Panc1 (cell line): ENCODE data around the gene ALOX12B. TPM values are rescaled to one million over a fixed set of nuclear protein-coding genes. Genes with fewer than 3 reads are reported as not detected.
A peak's percentile ranks its signal among the peaks of the same experiment; 100 is the strongest.

Experiments used
- ATAC-seq: fragments of 200-7000 bp; cut with Tn5 transposase; 2 replicates; pipeline ENCODE4 v1.9.1; 2020; ENCODE audit warnings: mild to moderate bottlenecking, moderate library complexity
- BruUV-seq: library from RNA; stranded (reverse); fragments of 400-500 nt; replicated peaks from 2 replicates; lab custom pipeline; 2021; lab: Mats Ljungman, UMichigan
- CTCF ChIA-PET: fragments of 300-600 bp; sonication (Branson Sonifier 250); formaldehyde crosslinking; loops from one replicate; lab custom pipeline; 2022; ENCODE audit warnings: antibody characterized with exemption; lab: Charles Lee
- POLR2A ChIA-PET: fragments of 300-600 bp; sonication (Branson Sonifier 250); formaldehyde crosslinking; loops from one replicate; lab custom pipeline; 2022; ENCODE audit warnings: antibody characterized with exemption; lab: Charles Lee
- DNase-seq: peaks from one replicate; pipeline ENCODE4 v3.0.0-alpha.2; 2010; ENCODE audit warnings: low read depth, low spot score
- H3K27ac ChIP-seq: 2 replicates; pipeline ENCODE4 v1.5.1; 2011; ENCODE audit warnings: mild to moderate bottlenecking, low read length, inconsistent platforms
- H3K27me3 ChIP-seq: fragments of 200-500 bp; sonication (Bioruptor generic); 2 replicates; pipeline ENCODE4 v1.6.0; 2014; ENCODE audit warnings: low read length, inconsistent platforms; ENCODE audit not compliant: control insufficient read depth, insufficient read depth
- H3K36me3 ChIP-seq: fragments of 200-500 bp; sonication (Bioruptor generic); 2 replicates; pipeline ENCODE4 v1.5.1; 2014; ENCODE audit warnings: inconsistent platforms, mild to moderate bottlenecking, low read length, moderate library complexity; ENCODE audit not compliant: control insufficient read depth, insufficient read depth
- H3K4me1 ChIP-seq: 2 replicates; pipeline ENCODE4 v1.5.1; 2011; ENCODE audit warnings: inconsistent platforms, mild to moderate bottlenecking, low read length, moderate library complexity; ENCODE audit not compliant: control insufficient read depth, insufficient read depth
- H3K4me3 ChIP-seq, 2 experiments: 2 replicates each; pipeline ENCODE4 v1.5.1; 2011 to 2012; ENCODE audit warnings: low read depth in 2 of 2, low read length in 2 of 2, mild to moderate bottlenecking in 2 of 2, inconsistent platforms in 1 of 2, moderate library complexity in 1 of 2
- H3K9me3 ChIP-seq: fragments of 200-500 bp; sonication (Bioruptor generic); 2 replicates; pipeline ENCODE4 v1.5.1; 2014; ENCODE audit warnings: low read depth, mild to moderate bottlenecking, inconsistent platforms, low read length, moderate library complexity; ENCODE audit not compliant: control insufficient read depth, insufficient read depth
- CTCF ChIP-seq: fragments of 450-650 bp; IDR thresholded peaks from 2 replicates; pipeline ENCODE4 v1.5.1; 2017; ENCODE audit warnings: mild to moderate bottlenecking
- POLR2AphosphoS5 ChIP-seq: IDR thresholded peaks from 2 replicates; pipeline ENCODE4 v1.6.1; 2012; ENCODE audit warnings: mild to moderate bottlenecking, low read depth, low read length, moderate library complexity
- SIN3A ChIP-seq: IDR thresholded peaks from 2 replicates; pipeline ENCODE4 v1.6.1; 2012; ENCODE audit warnings: low read depth, mild to moderate bottlenecking, low read length, moderate library complexity, borderline replicate concordance; ENCODE audit not compliant: insufficient read depth
- TCF7L2 ChIP-seq: IDR thresholded peaks from 2 replicates; pipeline ENCODE4 v1.6.1; 2011; ENCODE audit warnings: mild to moderate bottlenecking, low read depth, low read length, inconsistent platforms
- in situ Hi-C: cut with HindIII; loops from 2 replicates; pipeline ENCODE4 v1.10.0; 2016; ENCODE audit warnings: low sequenced_read_pairs, low pct_unique_long_range_greater_than_20kb
- intact Hi-C: fragments of 100-400 bp; cut with micrococcal nuclease; formaldehyde crosslinking; loops from one replicate; pipeline ENCODE4 v1.10.0; 2022; ENCODE audit not compliant: unreplicated experiment
- total RNA-seq: library from RNA; stranded (reverse); gene quantifications from one replicate; pipeline ENCODE4 v1.2.1, GENCODE V29; 2021; ENCODE audit not compliant: unreplicated experiment

Gene ALOX12B
- total RNA-seq, 1 experiment from 2014 or later = not detected

GRCh38 chr17:8118769-8119580, 31.5 kb upstream of the ALOX12B start:
- Histone ChIP-seq H3K27ac (peak overlapping the region; percentile 63; the same call in 1 of the 2 replicates), H3K27me3 (no peaks in the 10 kb centered on the region), H3K4me1 (no peaks in the 10 kb centered on the region), H3K36me3 (no peaks in the 10 kb centered on the region), H3K4me3 (peak overlapping the region; percentile 60 to 91), H3K9me3 (no peaks in the 10 kb centered on the region)
- TF ChIP-seq SIN3A (no peak; the same call in 1 of the 2 replicates), CTCF (peak; percentile 97), POLR2AphosphoS5 (no peak), TCF7L2 (no peak)
- ChIA-PET CTCF (interaction anchor here (0.7 to 1.7 kb wide), 11 partner anchors 19 to 265 kb away, joined by 3 to 12 read pairs (median 4); no protein-coding TSS in a partner anchor), POLR2A (interaction anchor here (0.6 kb wide), 3 partner anchors 19 to 546 kb away, joined by 3 to 9 read pairs (median 7); no protein-coding TSS in a partner anchor)
- DNase-seq (no peak), ATAC-seq (peak; percentile 68)
- BruUV-seq = no TSS peak
- in situ Hi-C loops = no loop called here
- intact Hi-C loops = loop anchor here (2.0 to 5.0 kb wide), 2 partner anchors 37 to 58 kb away; no protein-coding TSS in a partner anchor

- TF ChIP-seq CTCF = 0 out of 2 replicates have a peak, but pooled peaks have one; percentile 4
- no peak for TF ChIP-seq POLR2AphosphoS5
- POLR2A ChIA-PET = no interaction called here
- BruUV-seq = no TSS peak
Observed at GRCh38 chr17:8117980-8118768, 30.7 kb upstream of the ALOX12B start, which contains the start of gene ALOXE3. ALOXE3 (minus strand) TSS chr17:8118514; CDS start chr17:8117990, 524 bp downstream.

More at GRCh38 chr17:8117980-8118768, 30.7 kb upstream of the ALOX12B start, which contains the start of gene ALOXE3:
- in situ Hi-C loops (no loop called here), intact Hi-C loops (loop anchor here (2.0 to 5.0 kb wide), 2 partner anchors 36 to 57 kb away; no protein-coding TSS in a partner anchor)
- Histone ChIP-seq H3K4me3 (peak within 1 kb of the TSS; percentile 60 to 91), H3K27ac (peak within 1 kb of the TSS; percentile 63; the same call in 1 of the 2 replicates), H3K9me3 (no peaks in the 10 kb centered on the region), H3K27me3 (no peaks in the 10 kb centered on the region), H3K36me3 (no peaks in the 10 kb centered on the region), H3K4me1 (no peaks in the 10 kb centered on the region)
- CTCF ChIA-PET = interaction anchor here (1.1 to 1.7 kb wide), 2 partner anchors 24 to 41 kb away, joined by 3 to 12 read pairs; no protein-coding TSS in a partner anchor
- no peak for DNase-seq
- peak; percentile 21; the same call in 1 of the 2 replicates for ATAC-seq
